ENCODE data around the gene CLDND2.
"Not testable (repeated sequence)": the region's sequence is repeated elsewhere in the genome, so short reads cannot be mapped to it uniquely, and the experiment has no call there.

Gene CLDND2

GRCh38 chr19:51368366-51369282 lies at the start of gene CLDND2:
TSS of gene CLDND2 (minus strand) at chr19:51369003. CDS start at chr19:51368577, 426 bp downstream.
- no peaks in the 10 kb centered on the region for H3K27me3 Mint-ChIP-seq
- peak; percentile 56 for DNase-seq
- peaks cover 66% of the 10 kb centered on the region for H3K4me1 Mint-ChIP-seq (ENCODE audit: low read depth)
- peaks cover 71% of the 10 kb centered on the region for H3K36me3 Mint-ChIP-seq (ENCODE audit: low read depth)
- peak within 1 kb of the TSS; percentile 97 for H3K4me3 Mint-ChIP-seq
- peak within 1 kb of the TSS; percentile 97 for H3K27ac Mint-ChIP-seq
- H3K9me3 Mint-ChIP-seq = no peaks in the 10 kb centered on the region

- Mint-ChIP-seq H3K27me3 (peaks cover 24% of the 10 kb centered on the region), H3K4me3 (no peak overlapping the region), H3K27ac (no peak overlapping the region), H3K4me1 (ENCODE audit: low read depth) (peaks cover 32% of the 10 kb centered on the region), H3K9me3 (no peaks in the 10 kb centered on the region), H3K36me3 (ENCODE audit: low read depth) (no peaks in the 10 kb centered on the region)
- DNase-seq = no peak
Measured at GRCh38 chr19:51417810-51418157, 49.0 kb upstream of the CLDND2 start.

GRCh38 chr19:51417107-51417809 lies 48.5 kb upstream of the CLDND2 start, which contains the start of gene SIGLEC10:
TSS of gene SIGLEC10 (minus strand) at chr19:51417642. CDS start at chr19:51417581, 61 bp downstream.
- peaks cover 32% of the 10 kb centered on the region for H3K4me1 Mint-ChIP-seq (ENCODE audit: low read depth)
- H3K4me3 Mint-ChIP-seq = peak within 1 kb of the TSS; percentile 32

GRCh38 chr19:51416422-51416821 lies 47.6 kb upstream of the CLDND2 start:
- not testable (repeated sequence) for H3K9me3 Mint-ChIP-seq; DNase-seq; H3K27ac Mint-ChIP-seq; H3K36me3 Mint-ChIP-seq (ENCODE audit: low read depth); H3K4me3 Mint-ChIP-seq
- Mint-ChIP-seq H3K4me1 (ENCODE audit: low read depth) (peaks cover 26% of the 10 kb centered on the region), H3K27me3 (peaks cover 19% of the 10 kb centered on the region)

More at GRCh38 chr19:51417107-51417809, 48.5 kb upstream of the CLDND2 start, which contains the start of gene SIGLEC10:
- H3K27ac Mint-ChIP-seq = peak within 1 kb of the TSS; percentile 17
- H3K36me3 Mint-ChIP-seq (ENCODE audit: low read depth) = no peaks in the 10 kb centered on the region
- H3K27me3 Mint-ChIP-seq = peaks cover 24% of the 10 kb centered on the region
- peak; percentile 55 for DNase-seq
- no peaks in the 10 kb centered on the region for H3K9me3 Mint-ChIP-seq

- peaks cover 16% of the 10 kb centered on the region for H3K27me3 Mint-ChIP-seq
- no peaks in the 10 kb centered on the region for H3K9me3 Mint-ChIP-seq
- no peak overlapping the region for H3K4me3 Mint-ChIP-seq
- H3K4me1 Mint-ChIP-seq (ENCODE audit: low read depth) = peaks cover 20% of the 10 kb centered on the region
- H3K36me3 Mint-ChIP-seq (ENCODE audit: low read depth) = no peaks in the 10 kb centered on the region
- H3K27ac Mint-ChIP-seq = no peak overlapping the region
- DNase-seq = no peak
Measured at GRCh38 chr19:51415187-51415586, 46.4 kb upstream of the CLDND2 start.

GRCh38 chr19:51410950-51411748 lies 42.3 kb upstream of the CLDND2 start:
- DNase-seq = no peak
- Mint-ChIP-seq H3K27ac (no peak overlapping the region), H3K4me3 (no peak overlapping the region), H3K9me3 (no peaks in the 10 kb centered on the region), H3K4me1 (ENCODE audit: low read depth) (peaks cover 8% of the 10 kb centered on the region), H3K36me3 (ENCODE audit: low read depth) (no peaks in the 10 kb centered on the region), H3K27me3 (peaks cover 11% of the 10 kb centered on the region)

GRCh38 chr19:51407511-51408131 lies 38.8 kb upstream of the CLDND2 start:
- no peak overlapping the region for H3K27ac Mint-ChIP-seq
- peaks cover 5% of the 10 kb centered on the region for H3K9me3 Mint-ChIP-seq
- peaks cover 11% of the 10 kb centered on the region for H3K27me3 Mint-ChIP-seq
- peak; percentile 44 for DNase-seq
- H3K36me3 Mint-ChIP-seq (ENCODE audit: low read depth) = peaks cover 8% of the 10 kb centered on the region
- H3K4me1 Mint-ChIP-seq (ENCODE audit: low read depth) = peaks cover 8% of the 10 kb centered on the region
- H3K4me3 Mint-ChIP-seq = no peak overlapping the region

GRCh38 chr19:51402117-51402516 lies 33.3 kb upstream of the CLDND2 start:
- DNase-seq = no peak
- Mint-ChIP-seq H3K9me3 (peaks cover 14% of the 10 kb centered on the region), H3K36me3 (ENCODE audit: low read depth) (peaks cover 16% of the 10 kb centered on the region), H3K4me1 (ENCODE audit: low read depth) (peaks cover 15% of the 10 kb centered on the region), H3K4me3 (no peak overlapping the region), H3K27me3 (peaks cover 4% of the 10 kb centered on the region), H3K27ac (no peak overlapping the region)

GRCh38 chr19:51399936-51400335 lies 31.1 kb upstream of the CLDND2 start:
- H3K4me1 Mint-ChIP-seq (ENCODE audit: low read depth) = peaks cover 34% of the 10 kb centered on the region
- H3K27me3 Mint-ChIP-seq, DNase-seq, H3K4me3 Mint-ChIP-seq, H3K27ac Mint-ChIP-seq: not testable (repeated sequence)
- H3K9me3 Mint-ChIP-seq = peaks cover 14% of the 10 kb centered on the region
- H3K36me3 Mint-ChIP-seq (ENCODE audit: low read depth) = peaks cover 20% of the 10 kb centered on the region

- no peak for DNase-seq
- Mint-ChIP-seq H3K27me3 (no peaks in the 10 kb centered on the region), H3K9me3 (peaks cover 14% of the 10 kb centered on the region), H3K27ac (no peak overlapping the region), H3K4me3 (no peak overlapping the region), H3K4me1 (ENCODE audit: low read depth) (peaks cover 40% of the 10 kb centered on the region), H3K36me3 (ENCODE audit: low read depth) (peaks cover 26% of the 10 kb centered on the region)
Measured at GRCh38 chr19:51399231-51399630, 30.4 kb upstream of the CLDND2 start.

GRCh38 chr19:51398096-51398704 lies 29.4 kb upstream of the CLDND2 start:
- H3K9me3 Mint-ChIP-seq = peaks cover 13% of the 10 kb centered on the region
- H3K27me3 Mint-ChIP-seq = no peaks in the 10 kb centered on the region
- H3K4me1 Mint-ChIP-seq (ENCODE audit: low read depth) = peaks cover 46% of the 10 kb centered on the region
- no peak for DNase-seq
- H3K27ac Mint-ChIP-seq = no peak overlapping the region
- peaks cover 21% of the 10 kb centered on the region for H3K36me3 Mint-ChIP-seq (ENCODE audit: low read depth)
- no peak overlapping the region for H3K4me3 Mint-ChIP-seq

GRCh38 chr19:51397453-51397852 lies 28.6 kb upstream of the CLDND2 start:
- not testable (repeated sequence) for H3K9me3 Mint-ChIP-seq, H3K27me3 Mint-ChIP-seq, H3K27ac Mint-ChIP-seq, H3K4me3 Mint-ChIP-seq, DNase-seq
- peaks cover 53% of the 10 kb centered on the region for H3K4me1 Mint-ChIP-seq (ENCODE audit: low read depth)
- peaks cover 18% of the 10 kb centered on the region for H3K36me3 Mint-ChIP-seq (ENCODE audit: low read depth)

- Mint-ChIP-seq H3K4me3 (no peak overlapping the region), H3K36me3 (ENCODE audit: low read depth) (peaks cover 13% of the 10 kb centered on the region), H3K9me3 (no peaks in the 10 kb centered on the region), H3K4me1 (ENCODE audit: low read depth) (peaks cover 59% of the 10 kb centered on the region), H3K27ac (peak overlapping the region; percentile 98), H3K27me3 (no peaks in the 10 kb centered on the region)
- no peak for DNase-seq
Measured at GRCh38 chr19:51396175-51396574, 27.4 kb upstream of the CLDND2 start.

Measured in activated T-cell treated with anti-CD3 and anti-CD28 coated beads, Interleukin-2, amount 50 U/mL, for 24 hours (primary cell).